Measurements from ENCODE around the gene NUMBL. TPM values are rescaled to one million over a fixed set of nuclear protein-coding genes. Genes with fewer than 3 reads are reported as not detected.

The NUMBL gene
- total RNA-seq, 1 experiment from 2014 or later, result 57.7 TPM

GRCh38 chr19:40687525-40688016, 2.9 kb downstream of the NUMBL start:
- H2AFZ ChIP-seq, result no peak overlapping the region
- H3K36me3 ChIP-seq (ENCODE audit: low read depth), result no peaks in the 10 kb centered on the region
- H3K4me1 ChIP-seq (replicated peaks; ENCODE audit: insufficient read depth), result peaks cover 19% of the 10 kb centered on the region
- H3K4me2 ChIP-seq, result no peak overlapping the region
- no TSS peak for BruUV-seq (replicated peaks)
- ChIA-PET CTCF (no interaction called here), POLR2A (ENCODE audit: unreplicated experiment) (no interaction called here)
- no peak overlapping the region for H3K4me3 ChIP-seq
- no peaks in the 10 kb centered on the region for H3K9me3 ChIP-seq (ENCODE audit: insufficient read depth, low read depth)
- no peak overlapping the region for H3K27ac ChIP-seq
- no peaks in the 10 kb centered on the region for H4K20me1 ChIP-seq (ENCODE audit: insufficient read depth)
- no peak for DNase-seq
- TF ChIP-seq CTCF (conservative IDR thresholded peaks at IDR 0.05) (no peak), EZH2 (IDR thresholded peaks at IDR 0.05; ENCODE audit: low read depth) (no peak)
- H3K27me3 ChIP-seq (ENCODE audit: insufficient read depth, low read depth), result no peaks in the 10 kb centered on the region
- H3K79me2 ChIP-seq (ENCODE audit: low read depth), result peaks cover 10% of the 10 kb centered on the region
- H3K9me2 ChIP-seq (ENCODE audit: insufficient read depth), result no peaks in the 10 kb centered on the region
- intact Hi-C loops (cut with micrococcal nuclease; ENCODE audit: unreplicated experiment), result no loop called here
- H3F3A ChIP-seq (ENCODE audit: insufficient read depth, low read depth), result peaks cover 7% of the 10 kb centered on the region; the same call in 1 of the 2 replicates

GRCh38 chr19:40686882-40687524, 3.4 kb downstream of the NUMBL start:
- Histone ChIP-seq H3F3A (ENCODE audit: insufficient read depth, low read depth) (peaks cover 7% of the 10 kb centered on the region; the same call in 1 of the 2 replicates), H3K4me1 (replicated peaks; ENCODE audit: insufficient read depth) (peaks cover 19% of the 10 kb centered on the region), H2AFZ (no peak overlapping the region), H3K36me3 (ENCODE audit: low read depth) (no peaks in the 10 kb centered on the region), H3K27me3 (ENCODE audit: insufficient read depth, low read depth) (no peaks in the 10 kb centered on the region), H3K27ac (no peak overlapping the region), H3K4me3 (no peak overlapping the region), H4K20me1 (ENCODE audit: insufficient read depth) (no peaks in the 10 kb centered on the region), H3K4me2 (no peak overlapping the region), H3K9me2 (ENCODE audit: insufficient read depth) (no peaks in the 10 kb centered on the region), H3K79me2 (ENCODE audit: low read depth) (peaks cover 10% of the 10 kb centered on the region), H3K9me3 (ENCODE audit: insufficient read depth, low read depth) (no peaks in the 10 kb centered on the region)
- ChIA-PET POLR2A (ENCODE audit: unreplicated experiment) (no interaction called here), CTCF (no interaction called here)
- TF ChIP-seq EZH2 (IDR thresholded peaks at IDR 0.05; ENCODE audit: low read depth), result no peak
- TF ChIP-seq CTCF (conservative IDR thresholded peaks at IDR 0.05), result no peak
- intact Hi-C loops (cut with micrococcal nuclease; ENCODE audit: unreplicated experiment), result no loop called here
- BruUV-seq (replicated peaks), result no TSS peak
- no peak for DNase-seq

GRCh38 chr19:40685563-40685962, 4.9 kb downstream of the NUMBL start:
- H4K20me1 ChIP-seq (ENCODE audit: insufficient read depth), result no peaks in the 10 kb centered on the region
- no peaks in the 10 kb centered on the region for H3K27me3 ChIP-seq (ENCODE audit: insufficient read depth, low read depth)
- H2AFZ ChIP-seq, result no peak overlapping the region
- H3K4me1 ChIP-seq (replicated peaks; ENCODE audit: insufficient read depth), result peaks cover 12% of the 10 kb centered on the region
- ChIA-PET CTCF (no interaction called here), POLR2A (ENCODE audit: unreplicated experiment) (no interaction called here)
- no peak for DNase-seq
- H3K4me3 ChIP-seq, result no peak overlapping the region
- no peaks in the 10 kb centered on the region for H3K9me2 ChIP-seq (ENCODE audit: insufficient read depth)
- no peaks in the 10 kb centered on the region for H3K9me3 ChIP-seq (ENCODE audit: insufficient read depth, low read depth)
- H3F3A ChIP-seq (ENCODE audit: insufficient read depth, low read depth), result peaks cover 7% of the 10 kb centered on the region; the same call in 1 of the 2 replicates
- intact Hi-C loops (cut with micrococcal nuclease; ENCODE audit: unreplicated experiment), result no loop called here
- no TSS peak for BruUV-seq (replicated peaks)
- no peak for TF ChIP-seq EZH2 (IDR thresholded peaks at IDR 0.05; ENCODE audit: low read depth)
- H3K27ac ChIP-seq, result no peak overlapping the region
- no peak overlapping the region for H3K4me2 ChIP-seq
- H3K79me2 ChIP-seq (ENCODE audit: low read depth), result peaks cover 10% of the 10 kb centered on the region
- H3K36me3 ChIP-seq (ENCODE audit: low read depth), result no peaks in the 10 kb centered on the region

Data from PC-9 (cell line).